Testis (tissue), 2 donors: ENCODE measurements around the gene GNL2.

Experiments
- CTCF ChIP-seq, 3 experiments: fragments of 450-650 bp in 2 of 3; fragments of 200-600 bp in 1 of 3; sonication (generic) in 1 of 3; IDR thresholded peaks; one replicate each; pipeline ENCODE4 v1.5.1; 2016 to 2019; ENCODE audit warnings: antibody characterized with exemption in 3 of 3, mild to moderate bottlenecking in 2 of 3, moderate library complexity in 1 of 3
- POLR2A ChIP-seq: fragments of 450-650 bp; IDR thresholded peaks from one replicate; pipeline ENCODE4 v1.6.1; 2017; ENCODE audit warnings: antibody characterized with exemption, mild to moderate bottlenecking, moderate library complexity

- TF ChIP-seq CTCF (IDR thresholded peaks at IDR 0.05), result no peak
- no peak for TF ChIP-seq POLR2A
Observed at GRCh38 chr1:37609002-37609401, 13.3 kb upstream of the GNL2 start.
